ENCODE measurements around the gene HS3ST5.
"Not testable (repeated sequence)": the region's sequence is repeated elsewhere in the genome, so short reads cannot be mapped to it uniquely, and the experiment has no call there.

HS3ST5 gene

GRCh38 chr6:114181664-114182063 lies 161.2 kb downstream of the HS3ST5 start:
- DNase-seq: no peak

- no peak for DNase-seq
Measured at GRCh38 chr6:114179411-114179810, 163.4 kb downstream of the HS3ST5 start.

- DNase-seq: no peak
Measured at GRCh38 chr6:114176726-114177125, 166.1 kb downstream of the HS3ST5 start.

- DNase-seq: no peak
Measured at GRCh38 chr6:114172576-114173260, 170.1 kb downstream of the HS3ST5 start.

GRCh38 chr6:114171473-114171872 lies 171.3 kb downstream of the HS3ST5 start:
- DNase-seq: no peak

GRCh38 chr6:114170958-114171387 lies 171.8 kb downstream of the HS3ST5 start:
- no peak for DNase-seq

GRCh38 chr6:114170372-114170771 lies 172.5 kb downstream of the HS3ST5 start:
- no peak for DNase-seq

GRCh38 chr6:114169763-114170162 lies 173.1 kb downstream of the HS3ST5 start:
- no peak for DNase-seq

- DNase-seq: no peak
Measured at GRCh38 chr6:114167583-114168576, 174.9 kb downstream of the HS3ST5 start.

GRCh38 chr6:114164207-114164606 lies 178.6 kb downstream of the HS3ST5 start:
- no peak for DNase-seq

GRCh38 chr6:114162691-114163347 lies 180.0 kb downstream of the HS3ST5 start:
- DNase-seq: no peak

- DNase-seq: no peak
Measured at GRCh38 chr6:114160881-114161280, 181.9 kb downstream of the HS3ST5 start.

GRCh38 chr6:114159727-114160126 lies 183.1 kb downstream of the HS3ST5 start:
- no peak for DNase-seq

- no peak for DNase-seq
Measured at GRCh38 chr6:114158838-114159694, 183.8 kb downstream of the HS3ST5 start.

- DNase-seq: no peak
Measured at GRCh38 chr6:114158411-114158810, 184.4 kb downstream of the HS3ST5 start.

GRCh38 chr6:114157848-114158247 lies 185.0 kb downstream of the HS3ST5 start:
- DNase-seq: no peak

GRCh38 chr6:114155763-114156162 lies 187.1 kb downstream of the HS3ST5 start:
- no peak for DNase-seq

- no peak for DNase-seq
Measured at GRCh38 chr6:114154812-114155211, 188.0 kb downstream of the HS3ST5 start.

- DNase-seq: no peak
Measured at GRCh38 chr6:114153448-114153847, 189.4 kb downstream of the HS3ST5 start.

GRCh38 chr6:114151064-114151690 lies 191.6 kb downstream of the HS3ST5 start:
- DNase-seq: no peak

- DNase-seq: not testable (repeated sequence)
Measured at GRCh38 chr6:114149182-114149581, 193.6 kb downstream of the HS3ST5 start.
